Kidney (tissue), 14 donors: Measurements from ENCODE around the gene AKR7A2. TPM values are rescaled to one million over a fixed set of nuclear protein-coding genes. Genes with fewer than 3 reads are reported as not detected.

Experiments used
- DNase-seq, 5 donors: peaks; one replicate each; pipeline ENCODE4 v3.0.0-alpha.2; 2013 to 2020
- FAIRE-seq: peaks from 2 replicates; lab custom pipeline; 2012; peaks lifted over from hg19 to GRCh38; lab: Jason Lieb, UNC
- H3K27ac ChIP-seq, 2 donors: one replicate each; pipeline ENCODE4 v1.7.0; 2013; ENCODE audit warnings: low read depth in 2 of 2, low read length in 2 of 2, inconsistent platforms in 1 of 2
- H3K27me3 ChIP-seq: one replicate; pipeline ENCODE4 v1.7.1; 2013; ENCODE audit warnings: low read length, inconsistent platforms; ENCODE audit not compliant: control insufficient read depth, insufficient read depth
- H3K36me3 ChIP-seq, 3 donors: one replicate each; pipeline versions ENCODE4 v1.7.0 to v1.7.1; 2013; ENCODE audit warnings: low read length in 3 of 3, control low read depth in 1 of 3, inconsistent platforms in 1 of 3; ENCODE audit not compliant: insufficient read depth in 3 of 3, control insufficient read depth in 2 of 3
- H3K4me1 ChIP-seq, 3 donors: one replicate each; pipeline versions ENCODE4 v1.7.0 to v1.7.1; 2013; ENCODE audit warnings: low read length in 3 of 3, inconsistent platforms in 1 of 3, low read depth in 1 of 3; ENCODE audit not compliant: control insufficient read depth in 2 of 3, insufficient read depth in 2 of 3
- H3K4me3 ChIP-seq, 3 donors: one replicate each; pipeline versions ENCODE4 v1.7.0 to v1.8.1; 2013; ENCODE audit warnings: low read length in 3 of 3, control low read depth in 1 of 3, inconsistent platforms in 1 of 3
- H3K9ac ChIP-seq, 3 donors: one replicate each; pipeline versions ENCODE4 v1.7.0 to v1.7.1; 2013; ENCODE audit warnings: low read length in 3 of 3, control low read depth in 1 of 3, inconsistent platforms in 1 of 3
- H3K9me3 ChIP-seq, 3 donors: one replicate each; pipeline versions ENCODE4 v1.7.0 to v1.7.1; 2013; ENCODE audit warnings: low read length in 3 of 3, control low read depth in 1 of 3, inconsistent platforms in 1 of 3; ENCODE audit not compliant: control insufficient read depth in 2 of 3, insufficient read depth in 1 of 3
- intact Hi-C: fragments of 100-400 bp; cut with DNase I; formaldehyde crosslinking; loops from one replicate; pipeline ENCODE4 v1.11.1; 2022
- polyA plus RNA-seq: library from polyadenylated mRNA; stranded (reverse); fragments of 350-450 nt; fragmentation: Illumina TruSeq; extraction: RNeasy Lipid Tissue Mini Kit (QIAGEN cat#74804); gene quantifications from one replicate; pipeline ENCODE4 v1.2.3, GENCODE V29; 2014; ENCODE audit warnings: low read depth, low replicate concordance; ENCODE audit not compliant: insufficient read depth
- total RNA-seq: library from RNA; stranded (reverse); fragmentation: NEBNext Ultra II Directional; extraction: Animal tissue kit (Norgen Biotek cat#: 25700); gene quantifications from one replicate; pipeline ENCODE4 v1.2.1, GENCODE V29; 2021
- TF ChIP-seq, protein P1 (sequence below): IDR thresholded peaks from 3 replicates; pipeline ENCODE4 v1.5.1; 2012; ENCODE audit warnings: mild to moderate bottlenecking, moderate library complexity, borderline replicate concordance; ENCODE audit not compliant: insufficient read depth; ENCODE audit errors: extremely low read depth
- donor health status: control.
- donor health status: control.
- donor health status: control.
- donor health status: control.
- donor health status: control.
- donor health status: DM: yes; HTN: yes; CAD: no.
- donor health status: Normal renal cell carcinoma (clear cell type).

AKR7A2 gene
- total and polyA plus RNA-seq, 2 donors from 2014 or later: 53.1 to 139 TPM

DNA sequence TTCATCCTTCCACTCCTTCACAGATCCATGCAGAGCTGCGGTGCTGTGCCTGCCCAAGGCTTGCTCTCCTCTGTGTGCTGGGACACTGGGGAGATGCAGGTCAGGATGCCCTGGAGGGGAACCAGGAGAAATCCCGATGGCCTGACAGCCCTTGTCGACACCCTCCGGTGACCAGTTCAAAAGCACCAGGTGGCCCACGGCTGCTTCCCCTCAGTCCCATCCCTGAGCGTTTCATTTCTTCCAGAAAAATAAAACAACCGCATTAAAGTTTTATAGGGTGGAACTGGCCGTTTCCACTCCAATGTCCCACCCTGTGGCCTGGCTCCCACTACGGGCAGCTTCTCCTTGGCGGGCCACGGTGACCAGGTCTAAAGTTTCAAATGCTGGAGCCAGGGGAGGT is 48.5 kb upstream of the AKR7A2 start:
- Histone ChIP-seq H3K9ac (no peak overlapping the region), H3K27me3 (no peaks in the 10 kb centered on the region), H3K27ac (no peak overlapping the region), H3K4me3 (no peak overlapping the region), H3K4me1 (peaks cover 0 to 6% (median 0%) of the 10 kb centered on the region in 3 donors), H3K9me3 (no peaks in the 10 kb centered on the region), H3K36me3 (peaks cover 5 to 12% (median 6%) of the 10 kb centered on the region in 3 donors)
- FAIRE-seq (no peak), DNase-seq (peak in 3 of 5 donors; percentile 38 to 58 (median 57))
- TF ChIP-seq, protein P1, sequence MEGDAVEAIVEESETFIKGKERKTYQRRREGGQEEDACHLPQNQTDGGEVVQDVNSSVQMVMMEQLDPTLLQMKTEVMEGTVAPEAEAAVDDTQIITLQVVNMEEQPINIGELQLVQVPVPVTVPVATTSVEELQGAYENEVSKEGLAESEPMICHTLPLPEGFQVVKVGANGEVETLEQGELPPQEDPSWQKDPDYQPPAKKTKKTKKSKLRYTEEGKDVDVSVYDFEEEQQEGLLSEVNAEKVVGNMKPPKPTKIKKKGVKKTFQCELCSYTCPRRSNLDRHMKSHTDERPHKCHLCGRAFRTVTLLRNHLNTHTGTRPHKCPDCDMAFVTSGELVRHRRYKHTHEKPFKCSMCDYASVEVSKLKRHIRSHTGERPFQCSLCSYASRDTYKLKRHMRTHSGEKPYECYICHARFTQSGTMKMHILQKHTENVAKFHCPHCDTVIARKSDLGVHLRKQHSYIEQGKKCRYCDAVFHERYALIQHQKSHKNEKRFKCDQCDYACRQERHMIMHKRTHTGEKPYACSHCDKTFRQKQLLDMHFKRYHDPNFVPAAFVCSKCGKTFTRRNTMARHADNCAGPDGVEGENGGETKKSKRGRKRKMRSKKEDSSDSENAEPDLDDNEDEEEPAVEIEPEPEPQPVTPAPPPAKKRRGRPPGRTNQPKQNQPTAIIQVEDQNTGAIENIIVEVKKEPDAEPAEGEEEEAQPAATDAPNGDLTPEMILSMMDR: no peak
- intact Hi-C loops: no loop called here

GRCh38 chr1:19360016-19360415 is 48.1 kb upstream of the AKR7A2 start:
- H3K4me3 ChIP-seq: no peak overlapping the region
- H3K36me3 ChIP-seq: peaks cover 5 to 12% (median 6%) of the 10 kb centered on the region in 3 donors
- intact Hi-C loops: no loop called here
- H3K9ac ChIP-seq: no peak overlapping the region
- DNase-seq: no peak
- H3K9me3 ChIP-seq: no peaks in the 10 kb centered on the region
- H3K27ac ChIP-seq: no peak overlapping the region
- H3K27me3 ChIP-seq: no peaks in the 10 kb centered on the region
- no peak for FAIRE-seq
- peaks cover 0 to 6% (median 0%) of the 10 kb centered on the region in 3 donors for H3K4me1 ChIP-seq
- TF ChIP-seq, protein P1: no peak

- intact Hi-C loops: no loop called here
- DNase-seq (no peak), FAIRE-seq (no peak)
- Histone ChIP-seq H3K27ac (no peak overlapping the region), H3K9me3 (no peaks in the 10 kb centered on the region), H3K27me3 (no peaks in the 10 kb centered on the region), H3K4me3 (no peak overlapping the region), H3K36me3 (peaks cover 5 to 14% (median 12%) of the 10 kb centered on the region in 3 donors), H3K9ac (no peak overlapping the region), H3K4me1 (peaks cover 0 to 4% (median 0%) of the 10 kb centered on the region in 3 donors)
- TF ChIP-seq, protein P1: no peak
Observed at GRCh38 chr1:19359357-19359756, 47.4 kb upstream of the AKR7A2 start.

DNA sequence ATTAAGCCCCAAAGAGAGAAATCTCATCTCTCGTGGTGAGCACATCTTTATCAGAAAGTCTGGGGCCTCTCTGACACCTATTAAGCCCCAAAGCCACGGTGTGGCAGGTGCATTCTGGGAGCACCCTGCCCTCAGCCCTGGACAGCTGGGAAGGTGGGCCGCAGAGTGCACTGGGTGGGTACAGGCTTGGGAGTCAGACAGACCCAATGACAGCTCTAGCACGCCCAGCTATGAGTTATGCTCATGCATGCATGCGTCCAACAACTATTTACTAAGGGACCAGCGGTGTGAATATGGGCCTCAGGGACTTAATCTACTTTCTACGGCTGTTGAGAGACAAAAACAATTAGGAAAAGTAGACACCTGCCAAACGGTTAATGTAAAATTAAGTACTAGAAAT is 46.8 kb upstream of the AKR7A2 start:
- Histone ChIP-seq H3K4me1 (no peaks in the 10 kb centered on the region), H3K27me3 (no peaks in the 10 kb centered on the region), H3K9ac (no peak overlapping the region), H3K4me3 (no peak overlapping the region), H3K36me3 (peaks cover 5 to 19% (median 17%) of the 10 kb centered on the region in 3 donors), H3K9me3 (no peaks in the 10 kb centered on the region), H3K27ac (no peak overlapping the region)
- intact Hi-C loops: no loop called here
- FAIRE-seq (no peak), DNase-seq (no peak)
- TF ChIP-seq, protein P1: no peak
